GM23248 (cell line): ENCODE data around the gene FTO.

ENCODE experiments used
- EZH2 ChIP-seq: fragments of 200-600 bp; sonication (generic); IDR thresholded peaks from 2 replicates; pipeline ENCODE4 v1.6.1; 2018; ENCODE audit warnings: antibody characterized with exemption, mild to moderate bottlenecking; ENCODE audit not compliant: insufficient read depth, poor library complexity, severe bottlenecking
- EZH2phosphoT487 ChIP-seq: fragments of 200-600 bp; sonication (generic); IDR thresholded peaks from 2 replicates; pipeline ENCODE4 v1.6.1; 2018; ENCODE audit warnings: antibody characterized with exemption, moderate library complexity, mild to moderate bottlenecking, low read depth; ENCODE audit not compliant: insufficient read depth

GRCh38 chr16:54150861-54151260, 446.9 kb downstream of the FTO start:
- no peak for TF ChIP-seq EZH2
- no peak for TF ChIP-seq EZH2phosphoT487
